Activated CD4-positive, CD25-positive, alpha-beta regulatory T cell treated with anti-CD3 and anti-CD28 coated beads, Interleukin-2, amount 50 U/mL, for 16 hours (primary cell): ENCODE results near the gene PIEZO1.

Source experiments
- DNase-seq: peaks from one replicate; pipeline ENCODE4 v3.0.0-alpha.2; 2020; ENCODE audit warnings: low read depth, low spot score

Gene PIEZO1

DNA sequence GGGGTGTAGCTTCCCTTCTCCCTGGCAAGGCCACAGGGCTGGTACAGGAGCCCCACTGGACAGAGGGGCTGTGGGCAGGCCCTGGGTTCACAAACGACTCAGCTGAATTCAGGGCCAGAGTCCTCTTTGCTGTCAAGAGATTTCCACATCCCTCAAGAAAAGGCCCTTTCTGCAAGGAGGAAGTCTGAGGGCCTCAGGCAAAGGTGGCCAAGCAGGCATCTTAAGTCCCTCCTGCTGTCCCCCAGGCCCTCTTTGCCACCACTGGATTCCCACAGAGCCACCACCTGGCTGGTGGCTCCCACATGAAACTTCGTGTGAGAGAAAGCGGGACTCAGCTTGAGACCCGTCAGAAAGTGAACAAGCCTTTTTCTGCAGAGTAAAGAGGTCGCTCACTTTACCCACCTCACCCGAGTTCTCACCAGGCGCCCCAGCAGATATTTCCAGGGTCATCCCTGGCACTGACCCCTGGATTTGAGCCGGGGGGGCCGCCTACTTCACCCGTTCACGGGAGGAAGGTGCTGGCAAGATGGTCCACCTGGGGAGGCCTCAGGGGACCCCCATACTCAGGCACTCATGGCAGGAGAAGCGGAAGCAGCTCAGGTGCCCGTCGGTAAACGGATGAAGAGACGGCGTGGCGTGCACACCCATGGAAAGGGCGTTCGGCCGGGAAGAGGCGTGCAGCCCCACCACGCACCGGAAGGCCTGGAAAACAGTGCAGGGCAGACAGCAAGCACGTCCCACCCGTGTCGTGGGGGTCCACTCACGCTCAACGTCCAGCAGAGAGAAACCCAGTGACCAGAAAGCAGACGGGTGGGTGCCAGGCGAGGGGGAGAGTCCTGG, 82.4 kb downstream of the PIEZO1 start:
- DNase-seq = no peak

DNA sequence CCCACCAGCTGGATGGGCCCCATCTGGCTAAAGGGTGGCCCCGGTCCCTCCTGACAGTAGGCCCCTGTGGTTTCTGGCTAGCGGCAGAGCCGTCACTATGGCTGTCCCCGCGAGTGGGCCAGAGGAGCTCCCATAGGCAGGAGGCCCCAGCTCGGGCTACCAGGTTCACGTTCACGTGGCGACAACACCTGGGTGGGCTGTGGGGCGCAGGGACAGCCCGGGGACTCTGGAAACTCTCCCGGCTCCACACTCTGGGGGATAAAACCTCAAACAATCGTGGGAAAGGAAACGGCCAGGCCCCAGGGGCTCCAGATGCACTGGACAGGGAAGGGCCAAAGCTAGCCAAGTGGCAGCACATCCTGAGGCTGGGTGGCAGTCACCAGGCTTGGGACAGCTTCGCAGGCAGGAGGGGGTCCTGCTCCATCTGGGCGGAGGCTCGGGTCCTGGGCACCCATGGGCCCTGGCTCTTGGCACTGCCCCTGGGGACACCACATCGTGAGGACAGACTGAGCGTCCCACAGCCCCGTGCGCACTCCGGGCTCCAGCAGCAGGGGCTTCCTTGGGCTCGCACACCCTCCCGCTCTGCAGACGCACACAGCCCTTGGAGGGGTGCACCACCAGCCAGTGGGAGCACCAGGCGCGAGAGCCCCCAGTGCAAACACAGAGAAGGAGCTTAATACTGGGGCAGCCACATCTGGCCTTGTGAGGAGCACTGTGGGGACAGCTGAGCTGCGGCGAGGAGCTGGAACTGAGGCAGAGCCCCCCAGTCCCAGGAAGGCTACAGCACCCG, 83.2 kb downstream of the PIEZO1 start:
- no peak for DNase-seq

DNA sequence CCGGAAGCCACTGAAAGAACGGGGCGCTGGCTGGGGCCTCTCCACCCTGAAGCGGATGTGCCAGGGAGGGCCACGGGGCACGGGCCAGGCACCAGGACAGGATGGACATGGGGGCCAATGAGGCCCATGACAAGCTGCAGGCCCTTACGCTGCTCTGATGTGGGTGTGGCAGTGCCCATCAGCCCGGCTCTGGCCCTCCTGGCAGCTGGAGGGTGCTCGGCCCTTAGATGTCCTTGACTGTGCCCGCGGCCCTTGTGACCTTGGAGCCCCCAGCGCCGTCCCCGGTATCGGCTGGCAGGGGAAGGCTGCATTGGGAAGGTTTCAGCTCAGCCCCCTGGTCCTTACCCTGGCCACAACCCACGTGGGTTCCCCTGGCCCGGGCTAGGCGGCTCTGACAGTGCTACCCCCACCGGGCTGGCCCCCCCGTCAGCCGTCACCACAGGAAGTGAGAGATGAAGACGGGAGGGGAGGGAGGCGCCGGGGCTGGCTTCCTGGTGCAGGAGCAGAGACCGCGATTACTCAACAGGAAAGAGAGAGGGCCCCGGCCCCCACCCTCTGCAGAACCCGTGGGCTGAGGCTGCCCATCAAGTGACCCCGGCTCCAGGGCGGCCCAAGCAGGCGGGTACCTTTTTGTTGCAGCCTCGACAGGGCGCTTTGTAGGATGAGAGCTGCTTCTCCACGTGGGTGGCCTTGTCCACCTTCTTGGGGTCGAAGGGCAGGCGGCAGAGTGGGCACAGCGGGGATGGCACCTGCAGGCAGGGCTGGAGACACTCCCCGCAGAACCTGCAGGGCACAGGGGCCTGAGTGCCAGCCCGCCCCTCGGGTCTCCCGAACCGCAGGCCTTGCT, 84.2 kb downstream of the PIEZO1 start:
- peak; percentile 93 for DNase-seq

DNA sequence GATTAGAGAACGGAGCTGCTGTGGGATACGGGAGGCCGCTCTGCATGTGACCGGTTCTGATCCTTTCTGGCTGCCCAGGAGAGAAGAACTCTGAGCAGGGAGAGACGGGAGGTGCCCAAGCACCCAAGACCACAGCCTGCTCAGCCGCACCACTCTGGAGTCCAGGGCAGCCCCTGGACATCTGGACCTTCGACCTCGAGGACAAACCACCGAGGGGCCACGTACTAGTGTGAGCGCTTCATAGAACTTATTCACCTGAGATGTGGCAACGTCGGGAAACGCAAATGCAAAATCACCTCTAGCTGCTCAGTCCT, 84.7 kb downstream of the PIEZO1 start:
- DNase-seq = no peak

DNA sequence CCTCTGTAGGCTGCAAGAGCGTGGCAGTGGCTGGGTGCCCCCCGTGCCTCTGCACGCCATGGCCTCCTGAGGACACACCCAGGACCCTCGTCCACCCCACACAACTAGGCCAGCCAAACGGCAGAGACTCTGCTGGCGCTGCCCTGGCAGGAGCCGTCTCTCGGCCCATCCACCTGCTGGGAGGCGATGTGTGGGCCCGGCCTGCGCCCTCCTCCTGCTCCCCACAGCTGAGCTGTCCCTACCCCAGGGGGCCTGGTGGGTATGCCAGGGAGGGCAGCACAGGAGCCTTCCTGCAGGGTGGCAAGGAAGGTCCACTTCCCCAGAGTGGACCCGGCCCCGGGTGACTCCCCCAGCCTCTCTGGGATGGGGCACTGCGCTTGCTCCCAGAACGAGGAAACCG, 85.8 kb downstream of the PIEZO1 start:
- no peak for DNase-seq

DNA sequence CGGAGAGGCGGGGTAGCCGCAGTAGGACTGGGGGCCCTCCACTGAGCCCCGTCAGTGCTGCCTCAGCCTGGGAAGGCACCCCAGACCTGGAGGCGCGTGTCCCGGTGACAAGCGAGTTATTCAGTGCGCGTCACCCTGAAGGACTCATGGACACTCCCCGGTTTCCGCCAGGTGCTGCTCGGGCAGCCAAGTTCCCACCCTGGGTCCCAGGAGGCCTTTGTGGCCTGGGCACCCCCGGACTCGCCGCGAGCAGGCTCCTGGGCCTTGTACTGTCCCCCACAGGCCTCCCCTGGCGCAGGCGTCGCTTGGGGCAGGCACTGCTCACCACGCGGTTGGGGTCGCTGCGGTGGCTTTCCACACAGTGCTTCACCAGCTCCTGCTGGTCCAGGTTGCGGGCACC, 86.4 kb downstream of the PIEZO1 start:
- DNase-seq = no peak

DNA sequence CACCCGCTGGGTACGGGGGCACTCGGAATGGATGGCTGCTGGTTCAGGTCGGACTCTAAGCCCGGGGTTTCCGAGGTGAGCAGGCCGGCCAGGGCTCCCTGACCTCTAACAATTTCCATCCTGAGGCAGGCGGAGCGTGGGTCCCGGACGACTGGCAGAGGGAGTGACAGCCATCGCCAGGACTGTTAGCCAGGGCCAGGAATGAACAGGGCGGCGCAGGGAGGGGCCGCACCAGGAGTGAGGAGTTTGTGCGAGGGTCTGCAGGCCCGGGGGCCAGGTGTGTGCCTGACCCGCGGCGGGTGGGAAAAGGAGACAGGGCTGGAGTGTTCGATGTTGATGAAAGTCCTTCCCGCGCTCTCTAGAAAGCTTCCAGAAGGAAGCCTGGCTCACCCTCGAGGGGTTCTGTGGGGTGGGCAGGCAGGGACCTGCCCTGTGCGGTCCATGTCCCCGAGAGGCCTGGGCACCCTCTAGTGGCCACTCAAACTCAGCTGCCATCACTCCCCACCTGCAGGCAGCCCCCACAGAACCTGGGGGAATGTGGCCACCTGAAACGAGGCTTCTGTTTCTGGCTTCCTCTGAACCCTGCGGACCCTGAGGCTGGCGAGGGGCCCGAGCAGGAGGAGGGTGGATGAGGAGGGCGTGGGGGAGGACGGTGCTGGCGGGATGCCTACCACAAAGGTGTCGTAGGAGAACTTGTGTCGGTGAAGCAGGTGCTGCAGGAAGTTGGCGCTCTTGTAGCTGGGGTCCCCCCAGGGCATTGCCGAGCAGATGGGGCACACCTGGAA, 87.0 kb downstream of the PIEZO1 start:
- no peak for DNase-seq

DNA sequence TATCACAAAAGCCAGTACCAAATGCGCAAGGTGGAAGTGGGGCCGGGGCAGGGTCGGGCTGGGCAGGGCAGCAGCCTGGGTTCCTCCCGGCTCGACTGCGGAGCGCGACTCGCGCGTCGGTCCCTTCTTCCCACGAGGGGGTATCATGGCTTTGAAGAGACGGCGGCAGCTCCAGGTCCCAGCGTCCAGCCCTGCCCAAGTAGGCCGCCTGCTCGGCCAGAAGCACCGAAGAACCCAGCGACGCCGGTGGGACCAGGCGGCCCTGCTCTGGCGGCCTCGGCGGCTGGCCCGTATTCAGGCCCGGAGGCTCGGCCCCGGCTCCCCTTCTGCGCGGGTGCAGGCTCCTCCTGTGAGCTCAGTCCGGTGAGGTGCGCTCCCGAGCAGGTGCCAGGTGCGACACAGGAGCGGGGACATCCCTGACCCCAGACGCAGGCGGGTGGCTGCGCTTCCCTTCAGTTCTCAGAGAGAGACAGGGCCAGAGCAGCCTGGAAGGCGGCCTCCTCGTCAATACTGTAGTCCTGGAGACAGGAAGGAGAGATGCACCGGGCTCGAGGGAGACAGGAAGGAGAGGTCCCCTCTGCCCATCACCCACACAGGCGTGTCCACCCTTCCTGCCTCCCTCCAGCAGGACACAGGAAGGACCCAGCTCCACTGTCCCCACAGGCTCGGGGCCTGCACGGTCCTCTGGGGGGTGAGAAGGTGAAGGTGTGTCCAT, 87.7 kb downstream of the PIEZO1 start:
- no peak for DNase-seq

DNA sequence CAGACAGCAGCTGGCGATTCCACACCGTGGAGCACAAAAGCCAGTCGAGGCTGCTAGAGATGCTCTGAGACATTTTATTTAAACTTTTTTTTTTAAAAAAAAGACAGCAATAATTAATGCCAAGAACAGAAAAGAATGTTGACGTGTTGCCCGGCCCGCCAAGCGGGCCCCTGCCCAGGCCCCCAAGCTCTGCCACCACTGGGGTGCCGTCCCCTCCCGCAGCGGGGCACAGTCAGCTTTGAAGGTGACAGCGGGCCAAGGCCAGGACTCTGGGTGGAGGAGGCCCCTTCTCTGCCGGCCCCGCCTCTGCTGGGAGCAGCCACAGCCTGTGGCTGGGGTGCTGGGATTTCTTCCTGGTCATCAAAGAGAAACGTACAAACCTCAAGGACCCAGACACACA, 88.6 kb downstream of the PIEZO1 start:
- DNase-seq = no peak

DNA sequence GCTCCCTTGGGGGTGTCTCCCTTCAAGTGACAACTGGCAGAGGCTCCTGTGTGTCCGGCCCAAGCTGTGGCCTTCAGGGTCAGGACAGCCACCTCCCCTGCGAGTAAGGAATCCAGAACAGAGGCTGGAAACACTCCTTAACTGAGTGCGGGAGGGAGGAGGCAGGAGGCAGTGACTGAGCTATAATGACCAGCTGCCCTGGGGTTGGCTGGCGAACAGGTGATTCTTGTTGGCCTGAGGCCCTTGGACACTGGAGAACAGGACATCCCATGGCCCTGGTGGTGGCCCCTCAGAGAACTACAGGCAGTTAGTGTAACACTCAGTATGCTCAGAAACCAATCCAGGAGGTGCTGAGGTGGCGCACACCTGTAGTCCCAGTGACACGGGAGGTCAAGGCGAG, 89.3 kb downstream of the PIEZO1 start:
- DNase-seq = no peak

DNA sequence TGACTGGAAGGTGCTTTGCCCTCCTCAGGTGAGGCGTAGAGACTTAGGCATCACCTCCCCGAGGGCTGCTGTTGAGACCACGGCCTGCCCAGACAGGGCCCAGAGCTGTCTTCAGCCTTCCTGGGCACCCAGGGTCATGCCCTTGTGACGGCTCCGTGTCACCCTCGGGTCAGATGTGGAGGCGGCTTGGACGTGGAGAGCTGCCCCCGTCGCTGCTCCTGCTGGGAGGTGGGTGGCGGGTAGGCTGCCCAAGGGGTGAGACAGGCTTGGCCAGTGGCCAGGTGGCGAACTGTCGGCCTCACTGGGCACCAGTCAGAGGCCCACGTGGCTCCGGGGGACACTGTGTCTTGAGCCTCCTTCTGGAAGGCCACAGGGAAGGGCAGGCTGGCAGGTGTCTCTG, 89.8 kb downstream of the PIEZO1 start:
- DNase-seq = no peak

DNA sequence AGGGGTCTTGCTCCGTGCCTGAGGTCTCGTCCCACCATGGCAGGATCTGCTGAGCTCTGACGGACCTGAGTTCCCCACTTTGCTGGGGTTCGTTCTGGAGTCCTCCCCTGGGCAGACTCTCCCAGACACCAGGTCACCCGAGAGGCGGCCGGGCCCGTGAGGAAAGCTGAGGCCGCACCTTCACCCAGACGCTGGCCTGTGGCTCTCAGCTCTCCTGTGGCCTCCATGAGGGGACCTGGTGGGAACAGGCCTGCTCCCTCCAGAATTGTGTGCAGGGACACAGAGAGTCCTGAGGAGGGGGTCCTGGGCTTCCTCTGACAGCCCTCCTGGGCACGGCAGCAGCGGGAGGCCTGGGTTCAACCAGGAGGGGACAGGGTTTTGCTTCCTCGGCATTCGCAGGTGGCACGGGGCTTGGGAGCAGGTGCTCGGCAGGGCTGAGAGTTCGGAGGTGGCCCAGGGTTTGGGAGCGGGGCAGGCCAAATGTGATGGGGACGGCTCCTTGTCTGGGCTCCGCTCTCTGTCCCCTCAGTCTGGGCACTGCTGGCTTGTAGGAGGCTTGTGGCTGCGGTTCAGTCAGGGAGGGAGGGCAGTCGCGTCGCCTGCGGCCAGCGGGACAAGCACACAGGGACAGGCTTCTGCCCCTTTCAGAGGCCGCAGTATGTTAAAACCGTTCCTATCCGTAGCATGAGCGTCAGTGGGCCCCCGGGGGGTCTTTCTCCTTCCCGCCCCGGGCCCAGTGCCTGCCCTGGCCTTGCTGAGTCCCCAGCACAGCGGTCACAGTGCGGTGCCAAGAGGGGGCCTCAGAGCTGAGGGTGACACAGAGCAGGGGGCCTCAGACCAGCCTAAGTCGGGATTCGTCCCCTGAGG, 90.6 kb downstream of the PIEZO1 start:
- DNase-seq = no peak

DNA sequence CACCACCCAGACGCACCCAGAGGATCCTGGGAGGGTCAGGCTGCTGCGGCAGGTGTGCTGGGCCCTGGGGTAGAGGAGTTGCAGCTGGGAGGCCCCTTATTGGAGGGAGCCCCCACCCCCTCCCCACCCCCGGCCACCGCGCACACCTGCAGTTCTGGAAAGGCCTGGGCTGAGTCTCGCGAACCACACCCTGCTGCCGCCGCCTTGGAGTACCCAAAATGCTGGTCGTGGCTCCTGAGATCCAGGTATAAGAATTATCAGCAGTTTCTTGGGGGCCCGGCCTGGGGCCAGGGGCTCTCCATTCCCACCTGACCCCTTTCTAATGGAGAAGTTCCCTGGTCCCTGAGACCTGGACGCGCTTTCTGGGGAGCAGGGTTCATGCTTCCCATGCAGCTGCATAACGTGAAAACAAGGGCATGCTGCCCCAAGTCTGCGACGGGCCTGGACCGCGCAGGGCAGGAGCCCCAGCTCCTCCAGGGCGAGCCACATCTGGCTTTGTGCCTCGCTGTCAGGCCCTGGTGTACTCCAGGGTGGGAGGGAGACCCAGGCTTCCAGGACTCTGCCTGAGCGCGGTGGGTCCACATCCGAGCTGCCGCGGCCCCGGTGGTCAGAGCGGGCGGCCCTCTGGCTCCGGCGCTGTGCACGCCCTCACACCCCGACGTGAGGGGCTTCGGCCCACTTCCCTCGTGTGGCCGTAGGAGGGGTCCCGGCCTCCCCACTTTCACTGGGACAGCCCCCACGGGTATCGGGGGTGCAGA, 91.4 kb downstream of the PIEZO1 start:
- no peak for DNase-seq

DNA sequence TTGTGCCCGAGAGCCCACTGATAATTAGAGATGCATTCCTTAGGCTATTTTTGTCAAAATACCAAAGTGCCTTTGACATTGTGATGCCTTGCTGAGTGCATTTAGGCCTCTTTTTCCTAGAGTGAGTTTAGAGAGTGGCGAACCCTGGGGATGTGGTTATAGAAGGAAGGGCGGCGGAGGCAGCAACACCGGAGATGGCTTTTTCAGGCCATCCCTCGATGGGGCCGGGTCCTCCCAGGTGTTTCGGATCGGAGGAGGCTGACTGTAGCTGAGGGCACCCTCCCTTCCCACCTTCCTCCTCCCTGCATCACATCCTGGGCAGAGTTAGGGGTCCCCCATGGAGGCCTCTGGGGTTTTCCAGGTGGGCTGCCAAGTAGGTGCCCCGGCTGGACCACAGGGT, 92.2 kb downstream of the PIEZO1 start:
- no peak for DNase-seq

DNA sequence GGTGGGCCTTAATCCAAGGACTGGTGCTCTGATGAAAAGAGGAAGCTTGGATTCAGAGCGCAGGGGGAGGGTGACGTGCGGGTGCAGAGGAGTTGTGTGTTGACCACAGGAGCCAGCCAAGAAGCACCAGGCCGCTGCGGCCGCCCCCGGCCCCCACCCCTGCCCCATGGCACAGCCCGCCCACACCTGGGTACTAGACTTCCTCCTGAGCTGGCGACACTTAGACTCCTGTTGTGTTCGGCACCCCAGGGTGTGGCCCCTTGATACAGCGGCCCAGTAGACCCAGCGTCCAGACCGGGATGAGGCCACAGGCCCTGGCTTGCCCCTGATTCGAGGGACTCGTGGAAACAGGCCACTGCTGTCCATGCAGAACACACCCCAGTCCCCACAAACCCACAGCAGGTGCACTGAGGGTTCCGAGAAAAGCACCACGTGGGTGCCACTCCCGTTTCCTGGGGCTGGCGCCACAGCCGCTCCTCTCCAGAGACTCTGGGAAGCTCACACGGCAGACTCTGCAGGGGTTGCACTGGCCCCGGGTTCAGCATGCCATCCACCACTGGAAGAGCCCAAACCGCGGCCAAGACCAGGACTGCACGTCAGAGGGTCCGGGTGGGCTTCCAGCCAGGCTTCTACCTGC, 93.0 kb downstream of the PIEZO1 start:
- no peak for DNase-seq

DNA sequence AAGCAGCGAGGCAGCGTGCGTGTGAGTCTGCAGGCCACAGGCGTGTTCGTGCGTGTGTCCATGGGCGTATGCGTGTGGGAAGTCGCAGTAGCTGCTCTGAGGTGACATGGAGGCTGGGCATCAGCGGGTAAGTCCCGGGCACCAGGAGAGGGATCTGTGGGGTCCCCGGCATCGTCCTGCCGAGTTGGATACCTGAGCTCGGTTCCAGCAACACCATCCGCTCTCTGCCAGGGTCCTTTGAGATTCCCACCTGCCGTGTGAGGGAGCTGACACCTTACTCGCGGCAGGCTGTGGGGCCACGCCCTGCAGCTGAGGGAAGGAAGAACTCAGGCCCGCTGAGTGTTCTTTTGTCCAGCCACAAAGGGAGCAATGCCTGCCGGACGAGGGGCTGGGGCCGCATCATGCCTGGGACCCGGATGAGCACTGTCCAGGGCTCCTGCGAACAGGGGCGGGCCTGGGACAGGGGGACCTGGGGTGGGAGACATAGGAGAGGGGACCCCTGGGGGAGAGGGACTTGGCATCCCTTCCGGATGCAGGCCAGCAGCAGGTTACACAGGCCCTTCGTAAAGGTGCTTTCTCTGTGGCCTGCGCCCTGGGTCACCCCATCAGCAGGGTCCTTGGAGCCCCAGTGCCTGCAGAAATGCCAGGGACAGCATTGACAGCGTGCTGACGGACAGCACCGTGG, 93.7 kb downstream of the PIEZO1 start:
- DNase-seq = no peak

DNA sequence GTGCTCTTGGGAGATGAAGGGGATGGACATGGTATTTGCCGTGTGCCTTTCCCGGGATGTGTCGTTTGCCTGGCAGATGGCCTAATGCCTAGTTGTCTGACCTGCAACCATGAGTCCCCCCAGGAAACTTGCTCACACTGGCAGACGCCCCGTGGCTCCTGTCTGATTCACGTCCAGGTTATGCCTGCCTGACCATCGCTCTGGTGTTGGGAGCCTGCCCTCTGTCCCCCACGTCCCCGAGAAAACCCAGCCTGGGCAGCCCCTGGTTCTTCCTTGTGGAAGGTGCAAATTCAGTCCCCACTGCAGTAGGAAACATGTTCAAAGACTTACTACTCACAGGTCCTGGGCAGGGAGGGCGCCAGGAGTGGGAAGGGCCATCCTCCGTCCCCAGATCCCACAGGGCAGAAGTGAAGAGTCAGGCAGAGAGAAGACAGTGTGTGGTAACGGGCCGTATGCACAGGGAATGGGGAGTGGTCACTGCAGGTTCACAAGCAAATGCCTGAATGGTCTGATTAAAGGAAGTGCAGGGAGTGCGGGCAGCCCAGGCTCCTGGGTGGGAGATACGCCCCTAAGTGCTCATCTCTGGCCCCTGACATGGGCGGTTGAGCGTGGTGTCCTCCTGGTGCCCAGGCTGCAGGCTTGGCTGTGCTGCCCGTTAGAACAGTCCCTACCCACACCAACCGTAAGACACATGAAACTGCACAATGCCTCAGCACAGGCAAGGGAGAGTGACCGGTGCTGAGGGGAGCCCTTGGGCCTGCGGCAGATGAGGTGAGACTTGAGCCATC, 94.5 kb downstream of the PIEZO1 start:
- no peak for DNase-seq
